HG03025 (cell line): ENCODE results near the gene GTF2IRD1.

Source experiments
- ATAC-seq: cut with Tn5 transposase; IDR thresholded peaks from one replicate; pipeline ENCODE4 v1.9.1; 2021; ENCODE audit warnings: mild to moderate bottlenecking, moderate library complexity; ENCODE audit not compliant: unreplicated experiment, low FRiP score

Gene GTF2IRD1

DNA sequence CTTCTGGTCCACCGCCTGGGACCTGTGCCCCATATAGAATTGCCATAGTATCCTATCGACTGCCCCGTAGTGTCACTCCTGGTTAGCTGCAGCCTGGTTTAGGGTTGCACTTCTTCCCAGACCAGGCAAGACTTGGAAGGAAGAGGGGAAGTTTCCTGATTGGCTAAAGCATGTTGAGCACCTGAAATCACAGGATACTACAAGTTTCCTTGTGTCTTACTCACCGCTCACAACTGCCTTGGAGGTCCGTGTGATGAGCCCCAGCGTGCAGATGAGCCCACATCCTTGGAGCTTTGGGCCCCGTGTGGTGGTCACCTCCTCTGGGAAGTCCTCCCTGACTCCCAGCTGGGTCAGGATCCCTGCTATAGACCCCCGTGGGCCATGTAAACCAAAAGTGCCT, 129.9 kb downstream of the GTF2IRD1 start:
- no peak for ATAC-seq

DNA sequence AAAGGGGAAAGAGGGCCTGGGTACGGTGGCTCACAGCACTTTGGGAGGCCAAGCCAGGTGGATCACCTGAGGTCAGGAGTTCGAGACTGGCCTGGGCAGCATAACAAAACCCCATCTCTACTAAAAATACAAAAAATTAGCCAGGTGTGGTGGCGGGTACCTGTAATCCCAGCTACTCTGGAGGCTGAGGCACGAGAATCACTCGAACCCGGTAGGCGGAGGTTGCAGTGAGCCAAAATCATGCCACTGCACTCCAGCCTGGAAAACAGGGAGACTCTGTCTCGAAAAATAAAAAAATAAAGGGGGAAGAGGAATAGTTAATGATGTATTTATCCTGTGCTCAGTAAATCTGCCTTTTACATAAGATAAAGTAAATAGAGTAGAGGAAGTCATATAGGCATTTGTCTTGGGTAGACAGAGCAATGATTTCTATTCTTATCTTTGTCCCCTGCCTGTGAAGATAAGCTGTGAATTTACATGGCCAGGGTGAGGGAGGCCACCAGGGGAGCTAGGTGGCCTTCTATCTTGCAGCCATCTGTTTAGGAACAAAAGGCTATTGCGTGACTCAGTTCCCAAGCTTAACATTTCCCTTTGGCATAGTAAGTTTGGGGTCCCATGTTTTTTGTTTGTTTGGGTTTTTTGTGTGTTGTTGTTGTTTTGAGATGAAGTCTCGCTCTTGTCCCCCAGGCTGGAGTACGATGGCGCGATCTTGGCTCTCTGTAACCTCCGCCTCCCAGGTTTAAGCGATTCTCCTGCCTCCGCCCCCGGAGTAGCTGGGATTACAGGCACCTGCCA, 130.7 kb downstream of the GTF2IRD1 start:
- no peak for ATAC-seq

- ATAC-seq: no peak
Measured at GRCh38 chr7:74585844-74586243, 132.1 kb downstream of the GTF2IRD1 start.

- no peak for ATAC-seq
Measured at GRCh38 chr7:74586258-74587175, 132.8 kb downstream of the GTF2IRD1 start.

DNA sequence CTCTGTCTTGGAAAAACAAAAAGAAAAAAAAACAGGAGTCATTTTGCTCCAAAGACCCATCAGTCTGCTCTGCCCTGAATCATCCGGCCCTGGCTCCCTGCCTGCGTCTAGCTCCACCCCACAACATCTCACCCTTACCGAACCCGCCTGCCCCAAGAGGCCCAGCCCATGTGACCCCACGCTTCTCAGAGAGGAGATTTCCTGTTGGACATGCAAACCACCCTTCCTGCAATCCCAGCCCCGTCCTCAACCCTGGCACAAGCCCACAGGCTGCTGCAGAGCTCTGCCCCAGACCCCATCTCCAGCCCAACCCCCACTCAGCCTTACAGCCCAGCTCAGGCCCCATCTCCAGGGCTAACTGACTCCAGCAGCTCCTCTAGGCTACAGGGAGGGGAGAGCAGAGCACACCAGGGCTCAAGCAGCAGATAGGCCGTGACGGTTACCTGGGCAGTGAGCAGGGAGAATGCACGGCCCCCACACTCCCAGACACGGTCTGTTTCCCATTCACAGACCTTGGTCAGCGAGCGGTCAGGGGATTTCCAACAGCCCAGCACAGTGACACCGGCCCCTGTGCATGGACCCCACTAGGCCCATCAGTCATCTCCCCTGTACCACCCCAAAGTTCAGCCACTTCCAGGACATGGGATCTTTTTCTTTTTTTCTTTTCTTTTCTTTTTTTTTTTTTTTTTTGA, 133.9 kb downstream of the GTF2IRD1 start:
- no peak for ATAC-seq

DNA sequence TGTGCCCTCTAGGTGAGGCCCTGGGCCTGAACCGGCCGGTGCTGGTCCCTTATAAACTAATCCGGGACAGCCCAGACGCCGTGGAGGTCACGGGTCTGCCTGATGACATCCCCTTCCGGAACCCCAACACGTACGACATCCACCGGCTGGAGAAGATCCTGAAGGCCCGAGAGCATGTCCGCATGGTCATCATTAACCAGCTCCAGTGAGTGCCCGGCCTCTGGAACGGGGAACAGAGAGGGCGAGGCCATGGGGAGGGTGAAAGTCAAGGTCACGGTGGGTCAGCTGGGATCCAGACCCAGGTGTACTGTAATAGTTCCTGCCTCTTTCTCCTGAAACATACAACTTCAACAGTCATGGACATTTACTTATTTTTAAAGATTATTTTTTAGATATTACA, 137.1 kb downstream of the GTF2IRD1 start:
- no peak for ATAC-seq

- ATAC-seq: no peak
Measured at GRCh38 chr7:74598558-74598957, 144.9 kb downstream of the GTF2IRD1 start.

GRCh38 chr7:74599244-74599643, 145.5 kb downstream of the GTF2IRD1 start:
- no peak for ATAC-seq

DNA sequence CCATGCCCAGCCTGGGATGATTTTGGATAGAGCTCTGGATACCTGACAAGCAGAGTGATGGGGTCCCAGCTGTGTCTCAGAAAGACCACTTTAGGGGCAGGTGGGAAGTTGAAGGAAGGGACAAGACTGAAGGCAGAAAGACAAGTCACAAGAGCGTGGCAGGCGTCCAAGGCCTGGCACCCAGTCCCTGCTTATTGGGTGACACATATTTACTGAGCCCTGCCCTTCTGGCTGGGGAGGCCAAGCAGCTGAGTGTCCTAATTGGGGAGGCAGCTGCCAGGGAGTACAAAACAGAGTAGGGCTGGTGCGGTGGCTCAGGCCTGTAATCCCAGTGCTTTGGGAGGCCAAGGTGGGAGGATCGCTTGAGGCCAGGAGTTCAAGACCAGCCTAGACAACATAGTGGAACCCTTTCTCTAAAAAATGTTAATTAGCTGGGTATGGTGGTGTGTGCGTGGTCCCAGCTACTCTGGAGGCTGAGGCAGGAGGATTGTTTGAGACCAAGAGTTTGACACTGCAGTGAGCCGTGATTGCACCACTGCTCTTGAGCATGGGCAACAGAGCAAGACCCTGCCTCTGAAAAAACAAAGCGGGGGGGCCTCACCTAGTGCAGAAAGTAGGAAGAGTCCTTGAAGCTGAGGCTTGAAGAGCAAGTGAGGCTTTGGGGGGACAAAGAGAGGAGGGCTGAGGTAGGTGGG, 150.8 kb downstream of the GTF2IRD1 start:
- no peak for ATAC-seq

DNA sequence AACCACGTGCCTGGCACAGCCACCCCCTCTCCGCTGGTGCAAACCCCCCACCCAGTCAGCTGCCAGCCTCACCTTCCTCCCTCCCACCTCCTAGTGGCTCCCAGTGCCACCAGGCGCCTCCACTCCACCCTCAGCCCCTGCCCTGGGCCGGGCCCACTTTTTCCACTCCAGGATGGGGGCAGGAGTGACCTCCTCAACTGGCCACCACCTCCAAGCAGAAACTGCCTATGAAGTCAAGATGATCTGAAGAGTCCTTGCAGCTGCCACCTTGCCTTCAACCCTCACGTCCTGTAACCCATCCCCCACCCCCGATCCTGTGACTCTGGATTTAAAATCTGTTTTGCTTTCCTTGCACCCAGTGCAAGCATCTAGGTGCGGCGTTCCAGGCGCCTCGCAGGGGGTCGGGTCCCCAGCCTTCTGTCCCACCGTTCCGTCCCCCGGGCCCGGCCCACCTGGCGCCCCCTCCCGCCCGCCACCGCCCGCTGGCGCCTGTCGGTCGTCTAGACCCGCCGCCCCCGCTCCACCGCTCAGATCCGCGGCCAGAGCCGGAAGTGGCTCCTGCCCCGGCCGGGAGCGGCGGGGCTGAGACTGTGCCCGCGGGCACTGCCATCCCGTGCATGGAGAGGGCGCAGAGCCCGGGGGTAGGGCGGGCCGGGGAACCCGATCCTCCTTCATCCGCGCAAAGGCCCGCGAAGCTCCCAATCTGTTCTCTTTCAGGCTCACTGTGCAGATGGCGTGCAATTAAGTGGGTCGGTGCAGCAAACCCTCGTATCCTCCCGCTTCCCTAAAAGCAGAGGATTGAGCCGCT, 152.6 kb downstream of the GTF2IRD1 start:
- ATAC-seq: no peak

GRCh38 chr7:74606909-74607510, 153.3 kb downstream of the GTF2IRD1 start:
- no peak for ATAC-seq

DNA sequence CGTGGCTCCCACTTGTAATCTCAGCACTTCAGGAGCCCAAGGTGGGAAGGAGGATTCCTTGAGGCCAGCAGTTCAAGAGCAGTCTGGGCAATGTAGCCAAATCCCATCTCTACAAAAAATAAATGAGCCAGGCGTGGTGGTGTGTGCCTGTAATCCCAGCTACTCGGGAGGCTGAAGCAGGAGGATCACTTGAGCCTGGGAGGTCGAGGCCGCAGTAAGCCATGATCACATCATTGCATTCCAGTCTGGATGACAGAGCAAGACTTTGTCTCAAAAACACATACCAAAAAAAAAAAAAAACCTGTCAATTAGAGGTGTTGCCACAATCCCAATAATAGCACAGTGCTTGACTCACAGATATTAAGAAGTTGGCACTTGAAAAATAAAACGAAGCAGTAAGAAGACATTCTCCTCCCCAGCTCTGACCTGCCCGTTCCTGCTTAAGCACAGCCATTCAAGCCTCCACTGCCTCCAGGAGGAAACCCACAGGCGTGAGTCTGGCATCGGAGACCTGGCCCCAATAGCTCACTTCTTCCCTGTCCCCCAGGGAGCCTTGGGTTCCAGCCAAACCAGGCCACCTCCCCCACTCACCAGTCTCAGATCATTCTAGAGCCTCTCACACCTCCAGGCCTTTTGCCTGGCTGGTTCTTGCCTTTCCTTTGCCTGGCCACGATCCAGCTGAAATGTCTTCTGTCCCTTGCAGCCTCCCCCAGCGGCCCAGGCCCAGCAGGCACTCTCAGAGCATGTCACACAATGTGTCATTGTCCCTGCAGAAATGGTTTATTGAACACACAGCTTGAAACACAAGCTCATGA, 158.5 kb downstream of the GTF2IRD1 start:
- ATAC-seq: no peak

DNA sequence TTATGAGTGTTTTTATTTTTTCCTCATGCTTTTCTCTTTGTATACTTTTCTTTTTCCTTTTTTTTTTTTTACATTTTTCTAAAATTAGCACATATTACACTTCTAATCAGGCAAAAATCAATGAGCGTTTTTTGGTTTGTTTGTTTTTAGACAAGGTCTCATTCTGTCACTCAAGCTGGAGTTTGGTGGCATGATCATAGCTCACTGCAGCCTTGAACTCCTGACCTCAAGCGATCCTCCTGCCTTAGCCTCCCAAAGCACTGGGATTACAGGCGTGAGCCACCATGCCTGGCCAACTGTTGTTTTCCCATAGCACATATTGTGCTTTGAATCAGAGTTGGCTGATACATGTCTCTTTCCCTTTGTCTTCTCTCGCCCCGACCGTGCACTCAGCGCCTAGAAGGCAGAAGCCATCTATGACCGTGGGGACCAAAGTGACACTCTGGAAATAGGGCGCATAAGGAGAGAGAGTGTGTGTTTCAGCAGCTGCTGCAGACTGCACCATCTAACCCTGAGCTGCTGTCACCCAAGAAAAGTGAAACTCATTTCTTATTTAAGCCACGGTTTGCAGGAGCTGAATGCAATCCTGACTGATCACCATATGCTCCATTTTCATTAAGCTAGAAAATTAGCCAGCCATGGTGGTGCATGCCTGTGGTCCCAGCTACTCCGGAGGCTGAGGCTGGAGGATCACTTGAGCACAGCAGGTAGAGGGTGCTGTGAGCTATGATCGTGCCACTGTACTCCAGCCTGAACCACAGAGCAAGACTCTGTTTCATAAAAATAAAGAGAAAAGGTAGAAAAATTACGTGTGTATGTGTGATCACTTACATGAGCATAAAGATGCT, 162.5 kb downstream of the GTF2IRD1 start:
- ATAC-seq: no peak

- ATAC-seq: no peak
Measured at GRCh38 chr7:74617180-74617744, 163.6 kb downstream of the GTF2IRD1 start.

DNA sequence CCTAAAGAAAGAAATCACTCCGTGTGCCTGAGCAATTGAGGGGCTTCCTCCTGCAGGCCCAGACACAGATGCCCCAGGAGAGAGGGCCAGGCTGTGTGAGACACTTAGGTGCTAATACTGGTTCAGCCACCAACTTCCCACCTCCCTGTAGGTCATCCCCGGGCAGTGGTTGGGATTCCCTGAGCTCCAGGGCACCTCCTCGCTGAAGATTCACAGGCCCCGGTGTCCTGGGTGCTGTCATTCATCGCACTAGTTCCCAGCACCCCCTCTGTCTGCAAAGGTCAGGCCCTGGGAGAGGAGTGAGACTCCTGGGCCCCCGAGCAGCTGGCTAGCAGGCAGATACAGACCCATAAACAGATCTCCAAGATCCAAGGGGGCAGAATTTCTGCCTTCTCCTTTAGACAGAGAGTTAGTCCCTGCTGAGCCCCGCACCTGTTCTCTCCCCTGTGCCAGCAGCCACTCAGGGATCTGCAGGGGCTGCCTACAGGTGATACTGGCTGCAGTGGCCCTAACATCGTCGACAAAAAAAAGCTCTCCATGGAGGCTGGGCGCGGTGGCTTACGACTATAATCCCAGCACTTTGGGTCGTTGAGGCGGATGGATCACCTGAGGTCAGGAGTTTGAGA, 165.6 kb downstream of the GTF2IRD1 start:
- ATAC-seq: no peak

GRCh38 chr7:74622228-74622749, 168.6 kb downstream of the GTF2IRD1 start:
- no peak for ATAC-seq
